HK-2 (cell line): Measurements from ENCODE around the gene ST8SIA1.

Source experiments
- DNase-seq: peaks from one replicate; pipeline ENCODE4 v3.0.0-alpha.2; 2018; ENCODE audit not compliant: unreplicated experiment

The ST8SIA1 gene

DNA sequence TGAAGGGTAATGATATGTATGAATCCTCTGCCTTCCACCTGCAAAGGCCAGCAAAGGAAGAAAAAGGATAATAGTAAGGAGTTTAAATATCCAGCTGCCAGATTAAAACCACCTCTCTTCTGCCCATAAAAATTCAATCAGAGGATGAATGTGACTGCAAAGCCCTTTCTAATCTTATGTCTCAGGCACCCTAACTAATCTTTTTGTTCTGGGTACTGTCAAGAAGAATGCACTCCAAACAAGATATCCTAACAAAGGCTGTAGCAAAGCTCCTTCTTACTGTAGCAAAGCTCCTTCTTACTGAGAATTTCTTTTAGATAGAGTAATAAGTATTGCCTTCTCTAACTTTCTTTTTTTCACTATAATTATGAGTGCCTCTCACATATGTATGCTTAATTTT, 91.8 kb downstream of the ST8SIA1 start:
- no peak for DNase-seq

DNA sequence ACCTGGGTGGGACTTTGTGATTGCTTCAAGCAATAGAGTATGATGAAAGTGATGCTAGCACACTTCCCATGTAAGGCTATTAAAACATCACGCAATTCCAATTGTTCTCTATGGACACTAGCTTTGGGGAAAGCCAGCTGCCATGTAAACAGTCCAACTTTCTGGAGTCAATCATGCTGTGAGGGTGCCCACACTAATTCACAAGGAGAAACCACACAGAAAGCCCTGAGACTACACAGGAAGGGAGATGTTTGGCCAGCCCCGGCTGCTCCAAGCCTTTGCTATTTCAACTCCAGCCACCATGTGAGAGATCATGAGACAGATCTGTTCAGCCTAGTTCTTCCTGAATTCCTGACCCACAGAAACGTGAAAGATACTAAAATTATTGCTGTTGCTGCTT, 96.3 kb downstream of the ST8SIA1 start:
- DNase-seq: no peak

DNA sequence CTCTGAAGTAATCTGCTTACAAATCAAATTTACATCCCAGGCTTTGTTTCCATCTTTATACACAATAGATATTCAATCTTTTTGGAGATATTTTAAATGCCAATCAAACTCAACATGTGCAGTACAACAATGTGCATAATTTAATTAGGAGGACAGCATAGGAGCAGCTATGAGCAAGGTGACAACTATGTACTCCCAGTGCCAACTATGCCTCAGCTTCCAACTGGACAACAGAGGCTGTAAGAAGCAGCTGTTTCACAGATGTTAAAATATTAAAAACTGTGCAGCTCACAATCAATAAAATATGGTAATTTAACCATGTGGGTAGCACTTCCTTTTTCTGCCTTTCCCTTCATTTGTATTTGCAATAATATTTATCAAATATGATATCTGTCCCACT, 99.9 kb downstream of the ST8SIA1 start:
- no peak for DNase-seq

DNA sequence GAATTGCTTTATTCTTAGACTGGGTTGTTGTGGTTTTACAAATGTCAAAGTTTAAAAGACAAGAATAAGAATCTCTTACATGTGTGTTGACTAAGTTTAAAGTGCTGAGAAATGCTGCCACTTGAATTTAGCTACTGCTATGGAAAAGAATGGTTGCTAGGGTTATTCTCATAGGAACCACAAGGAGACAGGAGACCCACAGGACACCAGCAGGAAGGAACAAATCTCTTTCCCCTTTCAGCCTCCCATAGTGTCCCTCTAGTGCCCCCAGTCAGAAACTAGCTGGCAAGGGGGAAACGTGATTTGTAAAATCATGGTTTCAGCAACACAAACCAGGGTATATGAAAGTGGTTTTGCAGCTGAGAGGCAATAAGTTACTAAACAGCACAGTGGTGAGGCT, 102.7 kb downstream of the ST8SIA1 start:
- DNase-seq: no peak

DNA sequence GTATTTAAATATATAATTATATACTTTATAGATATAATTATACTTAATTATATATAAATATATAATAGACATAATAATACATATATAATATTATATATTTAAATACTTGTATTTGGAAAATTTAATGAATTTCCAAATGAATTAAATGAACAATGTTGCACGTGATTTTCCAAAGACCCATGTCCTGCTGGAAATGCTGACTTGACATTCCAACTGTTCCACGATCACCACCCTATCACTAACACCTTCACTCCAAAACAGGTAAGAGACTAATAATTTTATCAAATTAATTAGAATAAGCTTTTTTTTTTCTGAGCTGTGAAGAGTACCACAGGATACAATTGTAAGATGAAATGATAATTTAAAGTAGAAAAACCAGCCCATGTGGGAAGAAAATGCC, 103.4 kb downstream of the ST8SIA1 start:
- no peak for DNase-seq

DNA sequence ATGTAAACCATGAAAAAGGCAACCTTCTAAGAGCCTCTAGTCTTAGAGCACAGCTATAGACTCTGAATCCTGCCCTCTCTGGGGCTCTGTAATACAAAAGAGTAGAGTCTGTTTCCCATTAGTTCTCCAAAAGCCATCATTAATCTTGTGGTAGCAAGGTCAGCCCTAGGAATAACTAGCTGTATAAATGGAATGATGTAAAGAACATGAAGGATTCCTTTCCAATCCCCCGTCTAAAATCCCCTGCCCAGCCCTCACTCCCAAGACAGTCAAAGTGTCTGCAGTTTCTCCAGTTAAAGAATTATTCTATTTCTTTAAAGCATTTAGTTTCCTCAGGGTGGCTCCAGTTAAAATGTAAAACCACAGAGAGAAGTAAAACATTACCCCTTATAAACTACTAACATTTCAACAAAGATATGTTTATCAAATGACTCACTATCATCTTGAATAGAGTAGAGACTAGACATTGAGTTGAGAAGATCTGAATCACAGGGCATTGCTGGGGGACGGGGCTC, 104.2 kb downstream of the ST8SIA1 start:
- DNase-seq: no peak

DNA sequence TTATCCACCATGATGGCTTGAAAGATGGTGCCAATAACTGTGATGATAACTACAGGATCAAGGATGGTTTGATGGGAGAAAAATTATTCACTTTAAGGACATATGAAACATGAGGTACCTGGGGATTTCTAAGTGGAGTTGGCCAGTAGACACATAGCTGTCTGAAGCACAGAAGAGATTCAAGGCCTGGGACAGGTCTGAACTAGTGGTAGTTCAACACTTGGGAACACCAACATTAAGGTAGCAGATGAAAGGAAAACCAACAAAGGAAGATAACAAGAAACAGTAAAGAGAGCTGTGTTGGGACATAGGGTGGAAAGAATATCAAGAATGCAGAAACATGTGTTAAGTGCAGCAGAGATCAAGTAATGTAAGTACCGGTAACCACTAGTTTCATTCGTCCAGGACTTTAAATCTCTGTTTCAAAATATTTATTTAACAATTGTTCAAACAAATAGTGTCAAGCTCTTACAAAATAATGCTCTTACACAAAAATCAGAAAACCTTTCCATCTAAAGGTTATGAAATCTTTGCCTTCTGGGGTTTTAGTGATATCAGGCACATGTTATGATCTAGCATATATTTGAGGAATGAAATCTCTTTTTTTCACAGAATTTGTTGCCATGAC, 104.7 kb downstream of the ST8SIA1 start:
- DNase-seq: no peak

DNA sequence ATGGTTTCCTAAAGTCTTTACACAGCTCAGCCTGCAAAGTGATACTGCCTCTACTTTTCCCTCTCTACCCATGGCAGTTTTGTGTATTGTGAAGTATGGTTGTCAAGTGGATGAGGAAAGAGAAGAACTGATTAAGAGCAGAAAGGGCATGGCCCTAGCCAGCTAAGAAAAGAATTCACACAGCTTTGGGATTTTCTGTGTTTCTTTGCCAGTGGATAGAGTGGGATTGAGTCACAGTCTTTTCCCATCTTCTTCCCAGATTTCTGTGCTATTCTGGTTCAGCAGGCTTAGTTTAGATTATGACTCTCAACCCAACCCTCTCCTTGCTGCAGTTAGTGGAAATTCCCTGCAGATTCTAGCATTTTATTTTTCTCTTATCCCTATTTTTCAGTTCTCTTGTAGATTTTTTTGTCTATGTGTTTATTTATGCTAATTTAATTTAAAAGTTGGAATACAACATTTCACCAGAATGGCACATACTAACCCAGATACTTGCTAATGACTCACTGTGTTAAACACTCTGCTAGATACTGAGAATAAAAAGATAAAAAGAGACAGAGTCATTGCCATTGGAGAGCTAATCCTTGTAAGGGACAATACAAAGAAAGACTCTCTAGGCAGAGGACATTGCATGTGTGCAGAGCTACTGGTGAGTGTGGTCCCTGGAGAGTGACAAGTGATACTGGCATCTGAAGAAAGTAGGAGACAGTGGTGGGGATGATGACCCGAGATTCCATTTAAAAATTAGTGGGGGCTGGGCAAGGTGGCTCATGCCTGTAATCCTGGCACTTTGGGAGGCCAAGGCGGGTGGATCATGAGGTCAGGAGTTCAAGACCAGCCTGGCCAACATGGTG, 106.3 kb downstream of the ST8SIA1 start:
- no peak for DNase-seq

DNA sequence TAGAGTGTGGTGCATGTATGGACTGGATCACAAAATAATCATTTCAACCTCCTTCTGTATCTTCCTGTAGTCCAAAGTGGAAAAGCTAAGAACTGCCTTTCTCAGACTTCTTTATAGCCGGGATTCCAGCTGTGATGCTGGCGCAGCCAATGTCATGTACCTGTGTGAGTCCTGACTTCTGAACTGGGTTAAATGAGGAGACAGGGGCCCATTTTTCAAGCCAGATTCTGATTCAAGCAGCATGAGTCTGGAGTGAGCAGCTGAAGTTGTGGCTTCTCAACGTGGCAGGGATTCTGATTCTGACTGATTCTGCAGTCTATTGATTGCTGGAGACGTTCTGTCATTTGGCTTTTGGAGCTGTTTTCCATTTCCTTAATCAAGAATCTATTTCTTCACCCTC, 111.2 kb downstream of the ST8SIA1 start:
- DNase-seq: no peak

DNA sequence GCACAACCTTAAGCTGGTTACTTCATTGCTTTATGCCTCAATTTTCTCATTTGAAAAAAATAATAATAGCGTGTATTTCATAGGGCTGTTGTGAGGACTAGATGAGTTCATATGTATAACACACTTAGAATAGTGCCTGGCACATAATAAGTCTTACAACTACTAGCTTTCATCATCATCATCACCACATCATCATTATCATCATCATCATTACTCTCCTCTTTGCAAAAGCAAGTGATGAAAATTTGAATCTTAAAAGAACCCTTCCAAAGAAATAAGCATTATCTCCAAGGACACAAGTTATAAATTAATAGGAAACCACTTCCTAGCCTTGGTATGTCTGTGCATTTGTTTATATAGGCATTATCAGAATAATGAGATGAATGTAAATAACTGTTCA, 117.0 kb downstream of the ST8SIA1 start:
- DNase-seq: no peak

DNA sequence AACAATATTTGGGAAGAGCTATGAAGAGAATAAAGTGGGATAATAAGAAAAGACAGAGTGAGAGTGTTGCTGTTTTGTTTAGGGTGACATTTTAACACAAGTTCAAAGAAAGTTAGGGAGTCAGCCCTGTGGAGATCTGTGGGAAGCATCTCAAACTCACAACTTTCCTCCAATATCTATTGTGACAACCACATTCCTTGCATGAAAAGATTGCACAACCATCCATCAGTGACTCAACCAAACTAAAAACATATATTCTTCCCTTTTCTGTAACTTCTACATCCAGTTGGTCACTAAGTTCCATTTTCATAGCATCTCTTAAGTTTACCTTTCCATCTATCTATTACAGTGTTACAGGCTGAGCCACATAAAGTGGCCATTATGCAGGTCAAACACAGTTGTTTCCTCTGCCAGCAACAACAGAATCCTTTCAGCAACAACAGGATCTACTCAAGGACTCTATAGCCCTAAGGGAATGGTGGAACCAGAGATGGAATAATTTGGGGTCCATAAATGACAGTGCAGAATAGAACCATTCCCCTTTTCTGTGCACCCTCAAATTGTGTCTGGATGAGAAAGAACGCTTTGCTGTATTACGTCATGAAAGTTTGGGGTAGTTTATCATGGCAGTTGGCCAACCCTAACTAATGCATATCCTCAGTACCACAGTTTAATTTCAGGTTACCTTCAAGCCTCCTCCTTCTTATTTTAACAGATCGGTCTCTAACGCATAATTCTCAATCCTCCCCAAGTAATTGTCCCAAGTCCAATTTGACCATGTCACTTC, 118.8 kb downstream of the ST8SIA1 start:
- no peak for DNase-seq

DNA sequence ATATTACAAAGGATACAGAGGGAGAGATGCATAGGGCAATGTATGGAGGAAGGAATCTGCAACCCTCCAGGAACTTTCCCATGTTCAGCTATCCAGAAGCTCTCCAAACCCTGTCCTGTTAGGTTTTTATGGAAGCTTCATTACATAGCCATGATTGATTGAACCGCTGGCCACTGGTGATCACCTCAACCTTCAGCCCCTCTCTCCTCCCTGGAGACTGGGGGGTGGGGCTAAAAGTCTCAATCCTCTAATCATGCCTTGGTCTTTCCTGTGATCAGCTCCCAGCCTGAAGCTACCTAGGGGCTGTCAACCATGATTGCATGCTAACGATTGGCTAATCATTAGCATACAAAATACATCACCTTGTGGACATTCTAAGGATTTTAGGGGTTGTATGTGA, 123.4 kb downstream of the ST8SIA1 start:
- no peak for DNase-seq

DNA sequence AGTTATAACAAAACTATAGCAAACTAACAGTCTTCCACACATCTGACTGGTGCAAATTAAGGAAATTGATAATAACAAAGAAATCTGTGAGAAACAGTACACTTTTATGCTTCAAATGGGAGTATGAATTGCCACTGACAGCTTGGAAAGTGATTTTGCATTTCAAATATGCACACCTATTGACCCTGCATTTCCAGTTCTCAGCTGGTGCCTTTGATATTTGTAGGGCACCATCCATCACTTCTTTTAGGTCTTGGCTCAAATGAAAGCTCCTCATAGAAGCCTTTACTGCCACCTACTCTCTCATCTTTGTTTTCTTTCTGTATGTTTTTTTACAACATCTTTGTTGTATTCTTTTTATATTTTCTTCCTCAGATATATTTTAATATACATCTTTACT, 125.1 kb downstream of the ST8SIA1 start:
- DNase-seq: no peak

DNA sequence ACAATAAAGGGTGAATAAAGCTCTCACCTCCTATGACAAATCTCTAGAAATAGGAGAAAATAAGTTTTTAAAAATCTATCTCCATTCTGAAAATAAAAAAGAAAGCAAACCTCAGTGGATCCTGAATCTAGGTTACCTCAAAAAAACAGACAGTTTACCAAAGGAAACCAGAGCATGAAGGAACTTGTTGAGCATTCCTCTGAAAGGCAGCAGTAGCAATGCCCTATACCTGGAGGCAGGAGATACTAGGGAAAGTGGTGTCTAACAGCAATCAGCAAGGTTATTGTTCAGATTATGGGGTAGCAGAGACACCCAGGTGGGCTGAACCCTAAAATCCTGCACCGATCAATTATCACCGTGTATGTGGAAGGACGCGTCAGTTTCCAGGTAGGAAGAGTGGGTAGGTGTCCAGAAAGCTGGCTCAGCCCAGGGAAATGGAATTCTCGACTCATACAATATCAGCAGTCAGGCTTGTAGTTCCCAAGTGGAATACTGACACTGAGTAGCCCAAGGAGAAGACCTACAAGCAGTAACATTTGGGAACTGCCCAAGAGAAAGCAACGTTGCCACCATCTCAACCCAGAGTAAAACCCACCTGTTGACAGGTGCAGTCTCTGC, 128.3 kb downstream of the ST8SIA1 start:
- no peak for DNase-seq

DNA sequence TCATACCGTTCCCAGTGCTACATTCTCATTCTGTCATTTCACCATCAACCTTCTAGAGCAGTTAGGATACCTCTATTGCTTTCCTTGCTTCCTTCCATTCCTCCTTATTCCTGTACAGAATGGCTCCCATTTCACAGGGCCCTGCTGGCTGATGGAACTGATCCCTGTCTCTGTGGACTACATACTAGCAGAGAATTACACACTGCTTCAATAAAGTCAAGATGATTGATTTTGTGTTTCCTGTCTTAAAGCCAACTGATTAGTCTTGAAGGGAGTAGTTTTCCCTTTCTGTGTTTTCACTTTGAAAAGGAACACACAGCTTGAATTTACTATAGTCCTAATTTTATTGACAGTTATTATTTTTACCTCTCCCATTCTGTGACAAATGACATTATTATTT, 130.1 kb downstream of the ST8SIA1 start:
- no peak for DNase-seq

DNA sequence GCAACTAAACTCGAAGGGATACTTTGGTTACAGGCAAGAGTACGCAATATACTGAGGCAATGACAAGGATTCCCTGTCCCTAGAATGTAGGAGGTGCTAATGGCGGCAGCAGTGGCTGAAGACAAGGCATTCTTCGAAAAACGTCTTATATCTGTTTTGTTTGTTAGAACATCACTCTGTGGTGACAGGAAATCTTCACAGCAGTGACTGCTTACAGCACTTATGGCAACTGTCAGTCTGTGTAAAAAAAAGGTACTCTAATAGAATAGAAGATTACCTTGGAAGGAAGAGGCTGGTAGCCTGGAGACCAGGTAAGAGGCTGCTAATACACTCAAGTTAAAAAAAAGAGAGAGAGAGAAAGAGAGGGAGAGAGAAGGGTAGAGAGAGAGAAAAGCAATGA, 131.7 kb downstream of the ST8SIA1 start:
- no peak for DNase-seq

DNA sequence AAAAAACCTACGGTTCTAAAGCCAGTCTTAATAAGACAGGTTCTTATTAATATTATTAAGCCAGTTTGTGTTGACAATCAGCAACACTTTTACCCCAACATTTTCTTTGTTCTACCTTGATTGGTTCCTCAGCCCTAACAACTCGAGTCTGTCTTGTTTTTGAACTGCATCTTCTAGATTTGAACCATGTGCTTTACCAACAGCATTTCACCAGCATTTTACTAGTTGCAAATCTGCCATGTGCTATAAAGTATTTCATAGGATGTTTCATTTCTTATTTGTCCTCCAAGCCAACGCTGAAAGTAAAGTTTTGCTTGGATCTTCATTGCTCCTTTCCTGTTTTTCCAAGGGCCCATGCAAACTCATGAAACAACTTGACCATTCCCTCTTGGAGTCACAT, 133.4 kb downstream of the ST8SIA1 start:
- no peak for DNase-seq

DNA sequence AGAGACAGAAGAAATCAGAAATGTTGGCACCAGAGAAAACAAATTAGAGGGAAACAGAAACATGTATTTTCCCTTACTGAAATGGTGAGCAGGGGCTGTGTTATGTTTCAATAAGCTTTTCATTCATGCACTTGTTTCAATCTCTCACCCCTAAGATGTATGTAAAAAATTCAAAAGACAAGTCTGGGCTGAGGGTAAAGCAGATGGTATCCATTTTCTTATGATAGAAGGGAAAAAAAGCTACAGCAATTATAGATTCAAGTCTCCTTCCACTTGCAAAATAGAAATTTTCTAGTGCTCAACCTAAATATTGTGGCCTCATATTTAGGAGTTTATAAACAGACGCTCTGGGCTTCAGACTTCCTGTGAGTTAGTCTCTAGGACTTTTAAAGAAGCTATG, 138.3 kb downstream of the ST8SIA1 start:
- DNase-seq: no peak

DNA sequence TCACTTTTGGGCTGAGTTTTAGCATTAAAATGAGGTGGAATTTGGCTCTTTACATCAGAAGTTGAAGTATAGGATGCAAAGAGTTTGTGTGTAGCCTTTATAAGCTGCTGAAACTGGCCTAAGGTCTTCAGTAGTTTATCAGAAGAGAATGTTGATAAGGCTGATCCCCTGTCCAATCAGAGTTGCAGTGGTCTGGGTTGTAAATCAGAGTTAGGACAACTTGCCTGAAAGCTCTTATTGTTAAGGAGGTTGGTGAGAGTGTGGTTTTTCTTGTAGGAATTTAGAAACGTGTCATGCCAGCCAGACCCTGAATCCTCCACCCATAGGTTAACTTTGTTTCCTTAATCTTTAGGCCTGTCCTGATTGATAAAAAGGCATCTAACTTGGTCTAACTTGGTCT, 143.5 kb downstream of the ST8SIA1 start:
- no peak for DNase-seq

DNA sequence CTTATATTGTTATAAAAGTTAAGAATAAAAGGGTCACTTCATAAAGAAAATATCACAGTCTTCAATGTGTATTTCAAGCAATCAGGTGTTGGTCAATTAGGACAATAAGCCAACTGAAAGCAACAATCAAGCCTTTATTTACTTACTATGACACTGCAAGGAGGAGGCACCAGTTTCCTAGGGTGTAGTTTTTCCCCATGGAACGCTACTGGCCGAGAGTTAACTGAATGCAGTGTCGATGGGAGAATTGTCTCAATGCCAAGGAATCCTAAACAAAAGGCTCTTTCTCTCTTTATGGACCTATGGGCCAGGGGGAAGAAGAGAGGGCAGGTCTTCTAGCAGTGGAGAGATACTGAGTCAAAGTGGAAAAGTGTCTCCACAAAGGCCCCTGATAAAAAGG, 146.1 kb downstream of the ST8SIA1 start:
- DNase-seq: no peak

DNA sequence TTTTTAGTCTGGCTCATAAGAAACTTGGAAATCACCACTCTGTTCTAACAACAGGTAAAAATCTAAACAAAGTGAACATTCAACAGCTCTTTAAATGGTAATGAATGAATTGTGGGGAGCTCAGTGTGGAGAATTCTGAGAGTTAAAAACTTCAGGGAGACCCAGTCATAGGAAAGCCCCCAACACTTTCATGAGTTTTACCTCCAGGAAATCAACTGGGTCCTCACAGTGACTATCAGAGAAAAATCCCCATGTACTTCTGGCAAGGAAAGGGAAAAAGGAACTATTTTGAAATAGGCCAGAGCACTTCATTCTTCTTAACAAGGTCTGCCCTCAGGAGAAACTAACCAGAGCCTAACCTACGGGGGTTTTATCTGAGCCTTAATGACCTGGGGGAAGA, 153.8 kb downstream of the ST8SIA1 start:
- DNase-seq: no peak

DNA sequence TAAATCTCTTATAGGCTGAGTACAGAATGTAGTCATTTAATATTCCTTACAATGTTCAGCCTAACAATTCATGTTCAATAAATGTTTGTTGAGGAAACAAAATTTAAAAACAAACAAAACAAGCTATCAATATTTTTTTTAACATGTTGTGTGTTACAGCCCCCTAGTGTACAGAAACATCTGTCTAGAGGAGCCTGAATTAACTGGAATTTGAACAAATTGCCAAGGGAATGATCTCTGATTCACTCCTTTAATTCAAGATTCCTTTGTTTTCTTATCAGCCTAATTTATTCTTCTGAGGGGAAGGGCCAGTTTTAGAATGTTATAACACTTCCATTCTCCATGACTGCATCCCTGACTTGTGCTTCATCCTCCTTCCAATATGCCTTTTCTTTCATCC, 161.3 kb downstream of the ST8SIA1 start:
- DNase-seq: no peak
